Stimulated activated CD4-positive, alpha-beta T cell treated with anti-CD3 and anti-CD28 coated beads, Interleukin-4, amount 100 ng/mL, for 48 hours (primary cell): ENCODE measurements around the gene MRRF.

Source experiments
- DNase-seq, 2 donors: peaks; one replicate each; pipeline ENCODE4 v3.0.0-alpha.2; 2020; ENCODE audit warnings: low read depth in 2 of 2

Gene MRRF

DNA sequence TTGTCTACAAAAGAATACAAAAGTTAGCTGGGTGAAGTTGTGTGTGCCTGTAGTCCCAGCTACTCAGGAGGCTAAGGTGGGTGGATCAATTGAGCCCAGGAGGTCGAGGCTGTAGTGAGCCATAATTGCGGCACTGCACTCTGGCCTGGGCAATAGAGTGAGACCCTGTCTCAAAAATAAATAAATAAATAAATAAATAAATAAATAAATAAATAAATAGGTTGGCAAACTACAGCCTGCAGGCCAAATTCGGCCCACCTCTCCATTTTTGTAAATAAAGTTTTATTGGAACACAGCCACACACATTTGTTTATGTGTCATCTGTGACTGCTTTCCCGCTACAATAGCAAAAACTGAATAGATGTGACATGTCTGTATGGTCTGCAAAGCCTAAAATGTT is 115.6 kb downstream of the MRRF start:
- DNase-seq, result no peak
